ENCODE measurements around the gene PDLIM5.

DNA sequence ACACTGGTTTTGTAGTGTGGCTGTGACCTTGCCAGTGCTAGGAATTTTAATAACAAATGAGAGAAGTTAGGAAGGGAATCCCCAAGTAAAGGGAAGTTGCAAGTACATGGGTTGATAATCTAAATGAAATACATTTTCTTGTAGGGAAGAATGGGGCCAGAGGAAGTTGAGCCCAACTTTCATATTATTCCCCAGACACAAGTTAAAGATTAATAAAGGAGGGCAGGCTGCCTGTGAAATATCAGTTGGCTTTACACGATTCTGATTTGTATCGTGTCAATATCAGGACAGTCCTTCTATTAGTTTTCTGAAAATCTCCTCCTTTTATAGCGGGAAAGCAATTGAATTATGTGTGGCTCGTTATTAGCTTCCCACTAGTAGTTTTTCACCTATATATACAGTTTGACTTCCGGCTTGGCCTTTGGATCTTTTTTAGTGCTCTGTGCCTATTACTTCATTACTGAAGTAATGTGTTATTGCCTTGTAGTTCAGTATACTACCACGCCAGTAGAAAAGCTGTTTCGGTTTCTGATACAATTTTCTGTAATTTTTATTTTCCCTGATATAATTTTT lies 1.7 kb downstream of the PDLIM5 start:
- TF ChIP-seq, protein P1, sequence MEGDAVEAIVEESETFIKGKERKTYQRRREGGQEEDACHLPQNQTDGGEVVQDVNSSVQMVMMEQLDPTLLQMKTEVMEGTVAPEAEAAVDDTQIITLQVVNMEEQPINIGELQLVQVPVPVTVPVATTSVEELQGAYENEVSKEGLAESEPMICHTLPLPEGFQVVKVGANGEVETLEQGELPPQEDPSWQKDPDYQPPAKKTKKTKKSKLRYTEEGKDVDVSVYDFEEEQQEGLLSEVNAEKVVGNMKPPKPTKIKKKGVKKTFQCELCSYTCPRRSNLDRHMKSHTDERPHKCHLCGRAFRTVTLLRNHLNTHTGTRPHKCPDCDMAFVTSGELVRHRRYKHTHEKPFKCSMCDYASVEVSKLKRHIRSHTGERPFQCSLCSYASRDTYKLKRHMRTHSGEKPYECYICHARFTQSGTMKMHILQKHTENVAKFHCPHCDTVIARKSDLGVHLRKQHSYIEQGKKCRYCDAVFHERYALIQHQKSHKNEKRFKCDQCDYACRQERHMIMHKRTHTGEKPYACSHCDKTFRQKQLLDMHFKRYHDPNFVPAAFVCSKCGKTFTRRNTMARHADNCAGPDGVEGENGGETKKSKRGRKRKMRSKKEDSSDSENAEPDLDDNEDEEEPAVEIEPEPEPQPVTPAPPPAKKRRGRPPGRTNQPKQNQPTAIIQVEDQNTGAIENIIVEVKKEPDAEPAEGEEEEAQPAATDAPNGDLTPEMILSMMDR (conservative IDR thresholded peaks at IDR 0.05; ENCODE audit: low read length), result no peak
- TF ChIP-seq EZH2phosphoT487 (IDR thresholded peaks at IDR 0.05; ENCODE audit: borderline replicate concordance), result no peak
